IMR-90 (cell line): ENCODE data around the gene S100A16. TPM values are rescaled to one million over a fixed set of nuclear protein-coding genes. Genes with fewer than 3 reads are reported as not detected.

Experiments used
- ATAC-seq: fragments of 200-7000 bp; cut with Tn5 transposase; 2 replicates; pipeline ENCODE4 v1.9.1; 2020; ENCODE audit warnings: low read depth, mild to moderate bottlenecking, moderate library complexity
- BruUV-seq: library from RNA; stranded (reverse); fragments of 400-500 nt; replicated peaks from 2 replicates; lab custom pipeline; 2021; lab: Mats Ljungman, UMichigan
- CTCF ChIA-PET: fragments of 300-600 bp; formaldehyde crosslinking; extraction: SDS; loops from one replicate; lab custom pipeline; 2021; ENCODE audit warnings: antibody characterized with exemption; lab: Yijun Ruan, JAX
- POLR2A ChIA-PET: fragments of 300-600 bp; sonication (Branson Sonifier 250); formaldehyde crosslinking; loops from one replicate; lab custom pipeline; 2022; ENCODE audit warnings: antibody characterized with exemption; ENCODE audit not compliant: unreplicated experiment; lab: Charles Lee
- DNase-seq: peaks from one replicate; pipeline ENCODE4 v3.0.0; 2013
- H2AFZ ChIP-seq: replicated peaks from 2 replicates; pipeline ENCODE3; 2013; ENCODE audit warnings: low read length, mild to moderate bottlenecking; ENCODE audit not compliant: poor library complexity
- H2AK5ac ChIP-seq: 2 replicates; pipeline ENCODE4 v1.6.1; 2013; ENCODE audit warnings: low read depth, low read length, inconsistent platforms
- H2AK9ac ChIP-seq: replicated peaks from 2 replicates; pipeline ENCODE3; 2013; ENCODE audit warnings: mild to moderate bottlenecking, low read depth, low read length, moderate library complexity; ENCODE audit not compliant: poor library complexity
- H2BK120ac ChIP-seq: 2 replicates; pipeline ENCODE4 v1.6.1; 2013; ENCODE audit warnings: low read depth, low read length, inconsistent platforms
- H2BK15ac ChIP-seq: 3 replicates; pipeline ENCODE4 v1.6.1; 2013; ENCODE audit warnings: low read depth, low read length, inconsistent platforms
- H2BK20ac ChIP-seq: 2 replicates; pipeline ENCODE4 v1.6.1; 2013; ENCODE audit warnings: low read depth, mild to moderate bottlenecking, inconsistent platforms, low read length, moderate library complexity
- H2BK5ac ChIP-seq: 2 replicates; pipeline ENCODE4 v1.6.1; 2013; ENCODE audit warnings: mild to moderate bottlenecking, low read depth, low read length, inconsistent platforms; ENCODE audit not compliant: poor library complexity, severe bottlenecking
- H3K14ac ChIP-seq: replicated peaks from 2 replicates; pipeline ENCODE4 v1.6.1; 2013; ENCODE audit warnings: low read depth, low read length, inconsistent platforms
- H3K18ac ChIP-seq: 2 replicates; pipeline ENCODE4 v1.6.1; 2013; ENCODE audit warnings: low read depth, low read length, control low read depth
- H3K23ac ChIP-seq: 2 replicates; pipeline ENCODE4 v1.6.1; 2013; ENCODE audit warnings: low read depth, low read length, inconsistent platforms
- H3K27ac ChIP-seq: 2 replicates; pipeline ENCODE4 v1.5.1; 2013; ENCODE audit warnings: mild to moderate bottlenecking, control low read depth, low read length; ENCODE audit not compliant: insufficient read depth
- H3K27me3 ChIP-seq: 2 replicates; pipeline ENCODE4 v1.6.1; 2013; ENCODE audit warnings: low read length; ENCODE audit not compliant: control insufficient read depth, insufficient read depth
- H3K36me3 ChIP-seq: 2 replicates; pipeline ENCODE4 v1.6.1; 2013; ENCODE audit warnings: low read length, mixed read lengths; ENCODE audit not compliant: control insufficient read depth, insufficient read depth
- H3K4ac ChIP-seq: 2 replicates; pipeline ENCODE4 v1.6.1; 2013; ENCODE audit warnings: low read depth, low read length, inconsistent platforms
- H3K4me1 ChIP-seq: 2 replicates; pipeline ENCODE4 v1.6.1; 2013; ENCODE audit warnings: low read length, mixed read lengths; ENCODE audit not compliant: control insufficient read depth, insufficient read depth
- H3K4me2 ChIP-seq: 2 replicates; pipeline ENCODE4 v1.6.1; 2013; ENCODE audit warnings: low read depth, mild to moderate bottlenecking, control low read depth, low read length, moderate library complexity
- H3K4me3 ChIP-seq: 2 replicates; pipeline ENCODE4 v1.5.1; 2013; ENCODE audit warnings: low read depth, mild to moderate bottlenecking, control low read depth, low read length, moderate library complexity; ENCODE audit not compliant: insufficient read depth
- H3K56ac ChIP-seq: 2 replicates; pipeline ENCODE4 v1.6.1; 2013; ENCODE audit warnings: low read length, inconsistent platforms; ENCODE audit not compliant: insufficient read depth; ENCODE audit errors: extremely low read depth
- H3K79me1 ChIP-seq, 2 experiments: 2 replicates each; pipeline ENCODE4 v1.6.1; 2013; ENCODE audit warnings: low read length in 2 of 2, inconsistent platforms in 1 of 2, low read depth in 1 of 2
- H3K9ac ChIP-seq: 2 replicates; pipeline ENCODE4 v1.6.1; 2013; ENCODE audit warnings: low read depth, low read length, control low read depth
- H3K9me1 ChIP-seq: 2 replicates; pipeline ENCODE4 v1.6.1; 2013; ENCODE audit warnings: low read length, inconsistent platforms; ENCODE audit not compliant: insufficient read depth
- H3K9me3 ChIP-seq: 2 replicates; pipeline ENCODE4 v1.6.1; 2013; ENCODE audit warnings: low read length; ENCODE audit not compliant: control insufficient read depth, insufficient read depth
- H4K20me1 ChIP-seq: 2 replicates; pipeline ENCODE4 v1.6.1; 2013; ENCODE audit warnings: low read length, inconsistent platforms; ENCODE audit not compliant: insufficient read depth
- H4K5ac ChIP-seq: 2 replicates; pipeline ENCODE4 v1.6.1; 2013; ENCODE audit warnings: mild to moderate bottlenecking, low read depth, low read length, control low read depth
- H4K8ac ChIP-seq, 2 experiments: 2 replicates each; pipeline ENCODE4 v1.6.1; 2013; ENCODE audit warnings: low read depth in 2 of 2, low read length in 2 of 2, control low read depth in 1 of 2, inconsistent platforms in 1 of 2
- H4K91ac ChIP-seq: 2 replicates; pipeline ENCODE4 v1.6.1; 2013; ENCODE audit warnings: low read depth, low read length, inconsistent platforms; ENCODE audit not compliant: insufficient read depth
- BHLHE40 ChIP-seq: fragments of 150-350 bp; IDR thresholded peaks from 2 replicates; pipeline ENCODE4 v1.6.1; 2016; ENCODE audit warnings: mild to moderate bottlenecking, low read depth, low read length
- CHD1 ChIP-seq: IDR thresholded peaks from 2 replicates; pipeline ENCODE4 v1.6.1; 2012; ENCODE audit warnings: low read depth, low read length, improper control_type of control experiment
- CTCF ChIP-seq: conservative IDR thresholded peaks from 2 replicates; pipeline ENCODE4 v1.5.1; 2012; ENCODE audit warnings: mild to moderate bottlenecking, low read depth, low read length, improper control_type of control experiment
- ELK1 ChIP-seq: fragments of 150-350 bp; IDR thresholded peaks from 2 replicates; pipeline ENCODE4 v1.6.1; 2016; ENCODE audit warnings: low read depth, mild to moderate bottlenecking, low read length, moderate library complexity, borderline replicate concordance
- FOS ChIP-seq: fragments of 150-350 bp; IDR thresholded peaks from 2 replicates; pipeline ENCODE4 v1.6.1; 2016; ENCODE audit warnings: low read depth, low read length
- POLR2A ChIP-seq: IDR thresholded peaks from 2 replicates; pipeline ENCODE4 v1.6.1; 2012; ENCODE audit warnings: mild to moderate bottlenecking, low read depth, low read length
- RAD21 ChIP-seq: IDR thresholded peaks from 2 replicates; pipeline ENCODE4 v1.6.1; 2012; ENCODE audit warnings: low read length, improper control_type of control experiment
- RCOR1 ChIP-seq: IDR thresholded peaks from 2 replicates; pipeline ENCODE4 v1.6.1; 2012; ENCODE audit warnings: mild to moderate bottlenecking, low read length, improper control_type of control experiment; ENCODE audit not compliant: insufficient replicate concordance
- USF2 ChIP-seq: fragments of 150-350 bp; IDR thresholded peaks from 2 replicates; pipeline ENCODE4 v1.6.1; 2017; ENCODE audit warnings: mild to moderate bottlenecking, antibody characterized with exemption, low read length, low read depth
- dilution Hi-C: fragments of 300-500 bp; cut with HindIII; formaldehyde crosslinking; loops from one replicate; pipeline ENCODE4 v1.14.3; 2018; ENCODE audit warnings: low sequenced_read_pairs; ENCODE audit not compliant: unreplicated experiment
- in situ Hi-C: fragments of 300-500 bp; cut with MboI; formaldehyde crosslinking; loops from 3 replicates; pipeline ENCODE4 v1.14.3; 2019; ENCODE audit warnings: low sequenced_read_pairs, inconsistent platforms, mixed read lengths
- intact Hi-C: fragments of 100-400 bp; cut with micrococcal nuclease; formaldehyde crosslinking; loops from 2 replicates; pipeline ENCODE4 v1.10.0; 2022
- polyA plus RNA-seq, 3 experiments: library from polyadenylated mRNA; depleted of rRNA; stranded (reverse); fragments of >200 nt; gene quantifications; 2 replicates each; pipeline ENCODE4 v1.2.3, GENCODE V29; 2012; ENCODE audit warnings: low replicate concordance in 1 of 3
- total RNA-seq: library from RNA; depleted of rRNA; stranded (reverse); fragments of >200 nt; gene quantifications from 2 replicates; pipeline ENCODE4 v1.2.3, GENCODE V29; 2012

The S100A16 gene
- total and polyA plus RNA-seq, 2 of the 4 experiments (the other 2 are of a cell fraction): 201 to 515 TPM

- DNase-seq (peak; percentile 47), ATAC-seq (peak; percentile 88)
- H2BK5ac ChIP-seq: no peak overlapping the region
- no peak overlapping the region for H3K14ac ChIP-seq
- peak overlapping the region; percentile 61 for H4K91ac ChIP-seq
- 0 out of 2 replicates have a peak overlapping the region, but pooled peaks have one; percentile 57 for H3K23ac ChIP-seq
- no peak overlapping the region for H3K4me2 ChIP-seq
- H3K79me1 ChIP-seq: no peaks in the 10 kb centered on the region
- H2BK15ac ChIP-seq: peak overlapping the region; percentile 12; the same call in 1 of the 3 replicates
- intact Hi-C loops (no loop called here), in situ Hi-C loops (no loop called here), dilution Hi-C loops (no loop called here)
- H3K27me3 ChIP-seq: no peaks in the 10 kb centered on the region
- H3K36me3 ChIP-seq: no peaks in the 10 kb centered on the region
- H3K4me3 ChIP-seq: no peak overlapping the region
- peak overlapping the region; percentile 49; the same call in 1 of the 2 replicates for H4K5ac ChIP-seq
- no peaks in the 10 kb centered on the region for H4K20me1 ChIP-seq
- peak overlapping the region in 1 of 2 experiments; percentile 51; a peak in 1 of 4 replicates for H4K8ac ChIP-seq
- no peaks in the 10 kb centered on the region for H3K9me3 ChIP-seq
- H3K9me1 ChIP-seq: peaks cover 5% of the 10 kb centered on the region
- H3K27ac ChIP-seq: peak overlapping the region; percentile 5; the same call in 1 of the 2 replicates
- peak overlapping the region; percentile 73 for H3K4ac ChIP-seq
- H2BK20ac ChIP-seq: peak overlapping the region; percentile 41; the same call in 1 of the 2 replicates
- ChIA-PET CTCF (no interaction called here), POLR2A (no interaction called here)
- H2AK9ac ChIP-seq: no peak overlapping the region
- peaks cover 12% of the 10 kb centered on the region for H3K4me1 ChIP-seq
- H3K9ac ChIP-seq: no peak overlapping the region
- peak overlapping the region; percentile 79 for H2BK120ac ChIP-seq
- BruUV-seq: no TSS peak
- TF ChIP-seq CHD1: no peak
- no peak for TF ChIP-seq CTCF
- no peak for TF ChIP-seq RAD21
- no peak for TF ChIP-seq FOS
- TF ChIP-seq BHLHE40: no peak
- TF ChIP-seq USF2: no peak
- no peak for TF ChIP-seq RCOR1
- no peak for TF ChIP-seq POLR2A
- no peak for TF ChIP-seq ELK1
- no peak overlapping the region for H3K56ac ChIP-seq
- H2AFZ ChIP-seq: peak overlapping the region; percentile 73
- H2AK5ac ChIP-seq: 0 out of 2 replicates have a peak overlapping the region, but pooled peaks have one; percentile 11
- peak overlapping the region; percentile 24; the same call in 1 of the 2 replicates for H3K18ac ChIP-seq
Measured at GRCh38 chr1:153578490-153578889, 34.4 kb downstream of the S100A16 start.
